Prostate gland (tissue), 2 donors: Measurements from ENCODE around the gene INO80E. TPM values are rescaled to one million over a fixed set of nuclear protein-coding genes. Genes with fewer than 3 reads are reported as not detected.
"Not testable (repeated sequence)": the region's sequence is repeated elsewhere in the genome, so short reads cannot be mapped to it uniquely, and the experiment has no call there.

Experiments used
- DNase-seq: peaks from one replicate; pipeline ENCODE4 v3.0.0-alpha.2; 2019; ENCODE audit warnings: low spot score
- H3K27ac ChIP-seq, 2 donors: fragments of 200-600 bp; sonication (generic); 2 replicates each; pipeline ENCODE4 v1.5.1; 2017 to 2019
- H3K27me3 ChIP-seq: fragments of 200-600 bp; sonication (generic); replicated peaks from 2 replicates; pipeline ENCODE4 v1.5.1; 2019; ENCODE audit not compliant: insufficient read depth
- H3K36me3 ChIP-seq, 2 donors: fragments of 200-600 bp; sonication (generic); 1 replicate in 1 of 2; 2 replicates in 1 of 2; pipeline versions ENCODE4 v1.5.1 to v1.8.1; 2017 to 2019
- H3K4me1 ChIP-seq: fragments of 200-600 bp; sonication (generic); replicated peaks from 2 replicates; pipeline ENCODE4 v1.5.1; 2019
- H3K4me3 ChIP-seq, 2 donors: fragments of 200-600 bp; sonication (generic); 2 replicates each; pipeline ENCODE4 v1.5.1; 2017 to 2019
- H3K9me3 ChIP-seq: fragments of 200-600 bp; sonication (generic); 2 replicates; pipeline ENCODE4 v1.5.1; 2017
- POLR2A ChIP-seq: fragments of 450-650 bp; IDR thresholded peaks from one replicate; pipeline ENCODE4 v1.6.1; 2016; ENCODE audit warnings: antibody characterized with exemption, mild to moderate bottlenecking
- POLR2AphosphoS5 ChIP-seq: sonication (generic); formaldehyde crosslinking; IDR thresholded peaks from one replicate; pipeline ENCODE4 v1.6.1; 2017; ENCODE audit warnings: antibody characterized with exemption
- WGBS: methylation state at CpG from one replicate; pipeline ENCODE4 v1.1.5; 2018; 5-methylcytosine and 5-hydroxymethylcytosine counted together
- intact Hi-C: fragments of 100-400 bp; cut with DNase I; formaldehyde crosslinking; loops from one replicate; pipeline ENCODE4 v1.14.2; 2022
- total RNA-seq, 2 donors: library from RNA; depleted of rRNA; stranded (reverse); fragments of >200 nt; gene quantifications; one replicate each; pipeline ENCODE4 v1.1.0, GENCODE V29; 2016
- TF ChIP-seq, protein P1 (sequence below), 4 experiments: fragments of 200-600 bp in 2 of 4; fragments of 450-650 bp in 2 of 4; sonication (generic) in 2 of 4; IDR thresholded peaks; 1 replicate in 3 of 4; 2 replicates in 1 of 4; pipeline ENCODE4 v1.5.1; 2016 to 2019; ENCODE audit warnings: antibody characterized with exemption in 4 of 4, mild to moderate bottlenecking in 2 of 4, moderate library complexity in 2 of 4

Gene INO80E
- total RNA-seq, 2 donors from 2014 or later = 51.8 to 113 TPM

DNA sequence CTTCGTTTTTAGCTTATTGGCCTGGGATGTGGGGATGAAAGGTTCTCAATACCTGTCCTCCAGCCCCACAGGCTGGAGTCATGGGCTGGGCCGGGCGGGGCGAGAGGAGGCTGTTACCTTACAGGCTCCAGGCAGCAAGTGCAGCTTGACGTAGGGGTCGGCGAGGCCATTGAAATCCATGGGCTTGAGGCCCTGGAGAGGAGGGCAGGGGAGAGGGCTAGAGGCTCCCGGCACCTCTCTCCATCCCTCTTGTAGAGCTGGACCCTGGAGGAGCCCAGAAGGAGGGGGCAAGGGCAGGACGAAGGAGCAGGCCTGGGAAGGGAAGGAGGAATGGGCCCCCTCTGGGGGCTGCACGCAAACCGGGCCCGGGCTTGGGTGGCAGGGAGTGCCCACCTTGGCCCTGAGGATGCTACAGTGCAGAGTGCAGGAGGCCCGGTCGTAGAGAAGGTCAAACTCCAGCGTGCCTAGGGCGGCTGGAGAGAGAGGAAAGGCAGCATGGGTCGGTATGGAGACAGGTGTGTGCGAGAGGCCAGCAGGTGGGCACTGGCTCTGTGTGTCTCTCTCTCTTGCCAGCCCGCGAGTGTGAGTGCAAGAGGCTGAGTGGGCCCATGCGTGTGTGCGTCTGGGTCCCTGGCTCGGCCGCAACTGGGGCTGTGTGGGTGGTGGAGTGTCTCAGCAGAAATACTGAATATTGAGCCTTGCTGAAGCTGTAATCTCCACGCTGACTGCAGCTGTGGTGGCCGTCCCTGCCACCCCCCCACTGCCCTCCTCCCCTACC, 13.2 kb downstream of the INO80E start:
- intact Hi-C loops = no loop called here
- H3K9me3 ChIP-seq = no peaks in the 10 kb centered on the region
- TF ChIP-seq POLR2AphosphoS5 = no peak
- TF ChIP-seq, protein P1, sequence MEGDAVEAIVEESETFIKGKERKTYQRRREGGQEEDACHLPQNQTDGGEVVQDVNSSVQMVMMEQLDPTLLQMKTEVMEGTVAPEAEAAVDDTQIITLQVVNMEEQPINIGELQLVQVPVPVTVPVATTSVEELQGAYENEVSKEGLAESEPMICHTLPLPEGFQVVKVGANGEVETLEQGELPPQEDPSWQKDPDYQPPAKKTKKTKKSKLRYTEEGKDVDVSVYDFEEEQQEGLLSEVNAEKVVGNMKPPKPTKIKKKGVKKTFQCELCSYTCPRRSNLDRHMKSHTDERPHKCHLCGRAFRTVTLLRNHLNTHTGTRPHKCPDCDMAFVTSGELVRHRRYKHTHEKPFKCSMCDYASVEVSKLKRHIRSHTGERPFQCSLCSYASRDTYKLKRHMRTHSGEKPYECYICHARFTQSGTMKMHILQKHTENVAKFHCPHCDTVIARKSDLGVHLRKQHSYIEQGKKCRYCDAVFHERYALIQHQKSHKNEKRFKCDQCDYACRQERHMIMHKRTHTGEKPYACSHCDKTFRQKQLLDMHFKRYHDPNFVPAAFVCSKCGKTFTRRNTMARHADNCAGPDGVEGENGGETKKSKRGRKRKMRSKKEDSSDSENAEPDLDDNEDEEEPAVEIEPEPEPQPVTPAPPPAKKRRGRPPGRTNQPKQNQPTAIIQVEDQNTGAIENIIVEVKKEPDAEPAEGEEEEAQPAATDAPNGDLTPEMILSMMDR (IDR thresholded peaks at IDR 0.05) = no peak
- H3K36me3 ChIP-seq = no peaks in the 10 kb centered on the region
- no peak overlapping the region for H3K4me3 ChIP-seq
- 50% methylated on average over 26 of the region's 26 CpGs for WGBS
- H3K27me3 ChIP-seq = peaks cover 13% of the 10 kb centered on the region
- no peak for DNase-seq
- H3K4me1 ChIP-seq = no peaks in the 10 kb centered on the region
- no peak overlapping the region for H3K27ac ChIP-seq

DNA sequence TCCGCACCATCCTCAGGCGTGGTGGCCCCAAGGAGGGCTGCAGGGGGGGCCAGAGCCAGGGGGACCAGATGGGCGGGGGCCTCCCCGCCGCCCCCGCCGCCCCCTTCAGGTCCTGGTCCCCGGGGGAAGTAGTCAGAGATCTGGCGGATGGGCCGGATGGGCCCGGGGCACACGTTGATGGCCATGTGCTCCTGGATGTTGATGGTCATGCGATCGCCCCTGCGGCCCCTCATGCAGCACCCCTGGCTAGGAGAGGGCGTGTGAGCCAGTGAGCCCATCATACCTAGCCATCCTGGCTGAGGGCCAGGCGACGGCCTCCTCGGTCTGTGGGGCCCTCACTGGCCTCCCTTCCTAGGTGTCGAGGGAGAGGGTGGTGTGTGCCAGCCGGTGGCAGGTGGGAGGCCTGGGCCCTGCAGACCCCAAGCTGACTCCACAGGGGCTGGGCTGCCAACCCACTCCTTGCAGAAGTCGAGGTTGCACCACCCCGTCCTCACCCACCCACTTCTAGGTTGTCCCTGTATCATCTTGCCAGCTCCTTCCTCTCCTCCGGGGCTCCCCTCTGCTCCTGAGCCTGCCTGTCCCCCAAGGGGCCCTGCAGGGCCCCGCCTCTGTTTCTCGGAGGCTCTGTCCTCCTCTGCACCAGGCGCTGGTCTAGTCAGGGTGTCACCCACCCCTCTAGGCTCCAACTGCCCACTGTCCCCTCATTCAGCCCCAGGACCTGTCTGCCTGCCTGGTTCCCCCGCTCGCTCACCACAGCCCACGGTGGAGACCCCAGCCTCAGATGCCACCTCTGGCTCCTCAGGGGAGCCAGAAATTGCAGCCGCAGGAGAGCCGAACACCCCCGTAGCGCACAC, 14.2 kb downstream of the INO80E start:
- Histone ChIP-seq H3K36me3 (no peaks in the 10 kb centered on the region), H3K4me1 (no peaks in the 10 kb centered on the region), H3K4me3 (peak overlapping the region; percentile 14 to 32), H3K27me3 (peaks cover 13% of the 10 kb centered on the region), H3K9me3 (no peaks in the 10 kb centered on the region), H3K27ac (no peak overlapping the region)
- DNase-seq = no peak
- WGBS = 11% methylated on average over 29 of the region's 34 CpGs
- no peak for TF ChIP-seq POLR2A
- TF ChIP-seq, protein P1 (IDR thresholded peaks at IDR 0.05) = no peak
- TF ChIP-seq POLR2AphosphoS5 = no peak
- intact Hi-C loops = no loop called here

DNA sequence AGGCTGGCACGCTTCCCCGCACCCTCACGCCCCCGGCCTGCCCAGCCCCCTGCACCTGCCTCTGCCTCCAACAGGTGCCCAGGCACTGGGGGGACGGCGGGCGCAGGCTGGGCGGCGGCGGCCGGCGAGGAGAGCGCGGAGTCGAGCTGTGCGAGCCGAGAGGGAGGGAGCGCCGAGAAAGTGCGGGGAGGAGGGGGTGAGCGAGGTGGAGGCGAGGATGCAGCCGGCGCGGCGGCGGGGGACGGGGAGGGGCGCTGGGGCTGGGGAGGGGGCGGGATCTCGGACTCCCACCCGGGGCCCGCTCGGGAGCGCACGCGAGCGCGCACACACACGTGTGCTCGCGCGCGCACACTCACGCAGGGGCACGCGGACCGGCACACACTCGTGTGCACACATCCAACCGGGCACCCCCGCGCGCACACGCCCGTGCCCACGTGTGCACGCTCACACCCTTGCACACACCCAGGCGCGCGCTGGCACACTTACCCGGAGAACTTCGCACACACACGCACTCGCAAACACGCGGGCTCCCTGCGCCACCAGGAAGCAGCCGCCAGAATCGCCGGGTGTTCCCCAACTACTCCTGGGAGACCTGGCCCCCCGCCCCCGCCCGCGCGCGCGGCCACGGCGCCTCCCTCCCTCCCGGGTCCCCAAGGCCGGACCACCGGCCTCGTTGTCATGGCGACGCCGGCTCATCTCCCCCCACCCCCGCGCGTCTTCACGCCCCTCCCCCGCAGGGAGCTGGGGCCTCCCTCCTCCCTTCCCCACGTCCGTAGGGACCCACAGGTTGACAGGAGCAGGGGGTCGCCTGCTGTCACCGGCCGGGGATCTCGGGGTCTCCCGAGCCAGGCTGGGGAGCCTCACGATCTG, 15.0 kb downstream of the INO80E start, which contains the start of gene DOC2A:
Gene DOC2A, minus strand, starts transcription at position 184 of the 870 bp plus-strand sequence. CDS start 805 bp downstream, outside the sequence.
- H3K9me3 ChIP-seq = no peaks in the 10 kb centered on the region
- intact Hi-C loops = no loop called here
- H3K36me3 ChIP-seq = no peaks in the 10 kb centered on the region
- H3K27me3 ChIP-seq = peaks cover 13% of the 10 kb centered on the region
- H3K4me1 ChIP-seq = no peaks in the 10 kb centered on the region
- H3K4me3 ChIP-seq = peak within 1 kb of the TSS; percentile 14 to 32
- under 1% methylated on average over 82 of the region's 99 CpGs for WGBS
- H3K27ac ChIP-seq = no peak within 1 kb of the TSS
- DNase-seq = no peak
- TF ChIP-seq, protein P1 (IDR thresholded peaks at IDR 0.05) = no peak
- TF ChIP-seq POLR2AphosphoS5 (no peak), POLR2A (no peak)

DNA sequence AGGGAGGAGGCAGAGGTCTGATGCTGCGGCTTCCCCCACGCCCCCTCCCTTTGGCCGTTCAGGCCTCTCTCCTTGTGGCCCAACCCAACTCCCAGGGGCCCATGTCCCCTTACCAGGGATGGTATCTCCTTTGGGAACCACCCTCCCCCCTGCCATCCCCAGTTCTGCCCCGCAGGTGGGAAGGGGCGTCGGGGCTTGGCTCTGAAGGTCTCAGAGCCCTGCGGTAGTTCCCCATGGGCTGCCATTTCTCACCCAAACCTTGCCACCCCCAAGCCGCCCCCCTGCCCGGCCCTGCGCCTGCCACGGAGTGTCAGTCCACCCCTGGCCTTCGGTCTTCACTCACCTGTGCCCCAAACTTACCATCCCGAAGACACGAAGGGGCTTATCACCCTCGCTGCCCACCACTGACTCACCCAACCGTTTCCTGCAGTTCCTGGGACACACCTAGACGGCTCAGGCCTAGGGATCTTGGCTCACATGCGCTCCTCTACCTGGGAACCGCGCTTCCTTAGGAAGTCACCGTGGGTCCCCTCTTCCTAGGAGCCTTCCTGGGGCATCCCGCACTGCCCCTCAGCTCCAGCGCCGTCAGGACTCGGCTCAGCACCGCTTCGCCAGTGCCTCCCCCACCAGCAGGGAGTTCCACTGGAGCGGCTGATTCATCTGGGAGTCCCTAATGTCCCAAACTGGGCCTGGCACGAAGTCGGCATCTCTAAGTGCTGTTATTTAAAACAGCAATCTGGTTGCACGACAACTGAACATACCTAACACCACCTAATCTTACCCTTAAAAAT, 15.9 kb downstream of the INO80E start:
- 28% methylated on average over 29 of the region's 31 CpGs for WGBS
- Histone ChIP-seq H3K9me3 (no peaks in the 10 kb centered on the region), H3K27me3 (peaks cover 13% of the 10 kb centered on the region), H3K4me1 (no peaks in the 10 kb centered on the region), H3K27ac (no peak overlapping the region), H3K4me3 (no peak overlapping the region), H3K36me3 (no peaks in the 10 kb centered on the region)
- TF ChIP-seq POLR2AphosphoS5 = no peak
- no peak for TF ChIP-seq POLR2A
- TF ChIP-seq, protein P1 (IDR thresholded peaks at IDR 0.05) = no peak
- intact Hi-C loops = no loop called here
- no peak for DNase-seq

DNA sequence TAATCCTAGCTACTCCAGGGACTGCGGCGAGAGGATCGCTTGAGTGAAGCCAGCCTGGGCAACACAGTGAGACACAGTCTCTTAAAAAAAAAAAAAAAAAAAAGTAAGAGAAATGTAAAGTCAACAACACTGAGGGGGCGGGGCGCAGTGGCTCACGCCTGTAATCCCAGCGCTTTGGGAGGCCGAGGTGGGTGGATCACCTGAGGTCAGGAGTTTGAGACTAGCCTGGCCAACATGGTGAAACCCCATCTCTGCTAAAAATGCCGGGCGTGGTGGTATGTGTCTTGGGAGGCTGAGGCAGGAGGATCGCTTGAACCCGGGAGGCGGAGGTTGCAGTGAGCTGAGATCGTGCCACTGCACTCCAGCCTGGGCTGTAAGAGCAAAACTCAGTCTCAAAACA, 16.6 kb downstream of the INO80E start:
- WGBS = 82% methylated on average over 14 of the region's 14 CpGs
- H3K4me1 ChIP-seq = not testable (repeated sequence)

DNA sequence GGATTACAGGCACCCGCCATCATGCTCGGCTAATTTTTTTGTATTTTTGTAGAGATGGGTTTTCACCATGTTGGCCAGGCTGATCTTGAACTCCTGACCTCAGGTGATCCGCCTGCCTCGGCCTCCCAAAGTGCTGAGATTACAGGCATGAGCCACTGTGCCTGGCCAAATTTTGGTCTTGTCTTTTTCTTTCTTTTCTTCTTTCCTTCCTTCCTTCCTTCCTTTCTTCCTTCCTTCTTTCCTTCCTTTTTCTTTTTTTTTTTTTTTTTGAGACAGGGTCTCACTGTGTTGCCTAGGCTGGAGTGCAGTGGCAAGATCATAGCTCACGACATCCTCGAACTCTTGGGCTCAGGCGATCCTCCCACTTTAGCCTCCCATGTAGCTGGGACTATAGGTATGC, 19.4 kb downstream of the INO80E start:
- H3K27me3 ChIP-seq, H3K9me3 ChIP-seq, H3K4me1 ChIP-seq, DNase-seq, H3K4me3 ChIP-seq, H3K27ac ChIP-seq, H3K36me3 ChIP-seq, intact Hi-C loops: not testable (repeated sequence)
- 92% methylated on average over 7 of the region's 7 CpGs for WGBS

More for the DNA sequence above, 16.6 kb downstream of the INO80E start:
- H3K27me3 ChIP-seq = peaks cover 13% of the 10 kb centered on the region
- H3K36me3 ChIP-seq, H3K4me3 ChIP-seq, intact Hi-C loops, H3K9me3 ChIP-seq, DNase-seq, H3K27ac ChIP-seq: not testable (repeated sequence)
